ENCODE results near the gene HDAC9.
A peak's percentile ranks its signal among the peaks of the same experiment; 100 is the strongest.

HDAC9 gene

DNA sequence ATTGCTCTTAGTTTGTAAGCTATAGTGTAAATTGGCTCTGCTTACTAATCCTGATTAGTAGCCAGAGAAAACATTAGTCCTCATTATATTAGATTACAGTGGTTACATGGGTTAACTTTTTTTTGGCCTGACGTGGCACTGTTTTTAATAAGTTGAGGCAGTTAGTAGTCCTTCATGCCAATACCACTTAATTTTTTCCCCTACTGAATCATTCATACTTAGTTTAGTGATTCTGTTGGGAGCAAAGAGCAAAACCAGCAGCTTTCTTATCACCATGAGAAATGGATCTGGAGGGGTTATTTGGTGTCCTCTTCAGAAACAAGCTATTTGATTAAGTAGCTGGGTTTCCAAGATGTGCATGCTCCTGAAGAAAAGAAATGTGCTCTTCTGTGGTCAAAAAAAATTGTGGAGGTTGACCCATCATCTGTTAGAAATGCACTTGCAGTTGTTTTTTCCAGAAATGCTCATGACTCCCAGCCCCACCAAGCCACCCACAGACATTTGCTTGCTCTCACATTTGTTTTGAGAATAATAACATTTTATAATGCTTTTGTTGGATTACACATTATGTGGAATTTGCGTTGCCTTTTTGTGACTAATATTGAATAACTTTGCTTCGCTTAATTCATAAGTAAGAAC, 258.5 kb downstream of the HDAC9 start:
- no peak for DNase-seq

GRCh38 chr7:18754766-18755165, 259.2 kb downstream of the HDAC9 start:
- DNase-seq, result no peak

GRCh38 chr7:18755793-18756192, 260.2 kb downstream of the HDAC9 start:
- no peak for DNase-seq

DNA sequence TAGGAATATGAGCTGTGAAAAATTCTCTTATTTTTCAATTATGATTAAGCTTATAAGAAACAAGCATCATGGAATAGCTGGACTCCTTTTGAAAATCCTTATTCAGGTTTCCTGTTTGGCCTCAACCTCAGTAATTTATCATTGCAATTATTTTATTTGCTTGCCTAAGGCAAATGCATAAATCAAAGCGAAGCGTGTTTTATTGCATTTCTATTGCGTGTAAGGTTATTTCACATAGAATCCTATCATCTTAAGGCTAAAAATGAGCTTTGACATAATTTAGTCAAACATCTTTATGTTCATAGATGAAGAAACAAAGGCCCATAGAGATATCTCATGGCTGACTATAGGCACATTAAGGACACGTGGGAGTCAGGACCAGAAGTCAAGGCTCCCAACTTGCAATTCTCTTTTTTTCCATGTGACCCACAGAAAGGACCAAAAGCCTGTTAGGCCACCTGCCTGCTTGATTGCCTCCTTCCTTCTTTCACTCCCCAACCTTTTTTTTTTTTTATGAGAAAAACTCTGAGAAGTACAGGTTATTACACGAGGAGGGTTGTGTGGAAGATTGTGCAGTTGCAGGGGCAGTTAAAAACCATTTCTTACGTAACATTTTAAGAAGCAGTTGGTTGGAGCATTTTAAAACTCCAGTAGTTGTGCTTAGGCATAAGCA, 261.0 kb downstream of the HDAC9 start:
- DNase-seq, result no peak

GRCh38 chr7:18760046-18760445, 264.5 kb downstream of the HDAC9 start:
- DNase-seq, result no peak

DNA sequence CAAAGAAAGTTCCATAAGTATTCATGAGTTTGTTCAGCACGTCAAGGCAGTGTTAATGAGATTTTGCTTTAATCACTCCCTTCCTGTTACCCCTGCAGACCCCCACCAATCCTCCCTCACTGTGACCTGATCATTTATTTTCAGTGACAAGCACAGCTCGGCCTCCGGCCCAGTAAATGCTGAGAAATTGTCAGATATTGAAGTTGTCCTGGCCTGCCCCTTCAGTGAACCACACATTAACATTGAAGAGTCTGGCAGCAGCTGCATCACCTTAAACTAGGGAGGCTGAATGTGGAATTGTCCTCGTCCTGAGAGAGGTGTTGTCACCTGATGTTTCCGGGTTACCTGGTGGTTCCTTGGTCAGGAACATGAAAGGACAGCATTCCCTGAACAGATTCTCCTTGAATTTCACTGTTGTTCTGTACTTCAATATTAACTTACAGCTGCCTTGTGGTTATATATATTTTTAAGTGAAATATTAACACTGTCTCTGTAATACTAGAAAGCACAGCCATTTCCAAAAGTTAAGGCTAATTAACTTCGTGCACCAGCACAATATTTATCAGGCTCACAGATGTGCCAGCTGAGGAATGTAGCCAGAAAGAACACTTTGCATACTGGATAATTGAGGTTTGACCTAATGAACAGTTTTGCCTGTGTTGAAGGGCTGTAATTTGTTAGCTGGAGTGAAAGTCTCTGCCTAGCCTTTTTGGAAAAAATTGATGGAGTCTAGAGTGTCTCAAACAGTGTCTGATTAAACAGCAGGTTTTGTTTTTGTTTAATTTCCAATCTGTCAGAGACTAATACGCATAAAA, 265.3 kb downstream of the HDAC9 start:
- DNase-seq, result no peak

- no peak for DNase-seq
These were observed 266.6 kb downstream of the HDAC9 start for GRCh38 chr7:18762189-18762588.

DNA sequence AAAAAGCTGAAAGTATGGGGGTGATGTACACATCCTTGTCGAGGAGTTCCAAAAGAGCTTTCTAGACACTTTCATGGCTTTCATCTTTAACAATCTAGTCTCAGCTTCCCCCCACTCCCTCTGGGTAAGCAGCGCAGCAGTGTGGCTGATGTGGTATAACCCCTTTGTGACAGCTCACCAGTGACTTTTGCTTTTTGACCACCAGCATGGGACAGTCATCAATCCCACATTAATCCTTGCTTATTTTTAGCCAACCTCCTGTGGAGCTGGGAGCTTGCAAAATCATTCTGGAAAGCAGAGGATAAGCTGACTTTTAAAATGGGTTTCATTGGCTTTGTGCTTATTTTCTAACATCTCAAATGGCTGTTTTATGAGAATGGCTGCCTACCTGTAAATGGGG, 272.7 kb downstream of the HDAC9 start:
- DNase-seq, result no peak

DNA sequence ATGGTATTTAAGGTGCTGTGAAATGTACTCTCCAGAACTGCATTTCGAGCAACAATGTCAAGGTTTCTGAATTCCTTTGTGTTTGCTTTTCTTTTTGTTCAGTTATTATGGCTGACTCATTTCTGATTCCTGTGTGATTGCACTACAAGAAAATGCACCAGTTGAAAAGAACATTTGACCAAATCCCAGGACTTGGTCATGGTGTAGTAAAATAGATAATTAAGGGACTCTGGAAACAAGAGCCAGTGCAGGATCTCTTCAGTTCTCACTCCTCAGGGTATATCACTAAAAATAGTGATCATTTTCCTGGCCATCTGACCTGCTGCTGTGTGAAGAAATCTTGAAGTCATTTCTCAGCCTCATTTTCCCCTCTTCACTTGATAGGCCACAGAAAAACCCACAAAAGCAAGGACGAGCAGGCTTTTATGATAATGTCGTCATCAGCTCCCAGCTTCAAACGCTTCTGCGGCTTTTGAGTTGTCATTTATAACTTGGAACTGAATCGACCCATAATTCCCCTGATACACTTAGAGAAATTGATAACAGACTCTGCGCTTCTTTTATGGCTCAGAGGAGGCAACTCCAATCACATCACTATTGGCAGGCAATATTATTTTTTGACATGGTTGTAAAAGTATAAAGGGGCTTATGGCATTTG, 274.7 kb downstream of the HDAC9 start:
- no peak for DNase-seq

DNA sequence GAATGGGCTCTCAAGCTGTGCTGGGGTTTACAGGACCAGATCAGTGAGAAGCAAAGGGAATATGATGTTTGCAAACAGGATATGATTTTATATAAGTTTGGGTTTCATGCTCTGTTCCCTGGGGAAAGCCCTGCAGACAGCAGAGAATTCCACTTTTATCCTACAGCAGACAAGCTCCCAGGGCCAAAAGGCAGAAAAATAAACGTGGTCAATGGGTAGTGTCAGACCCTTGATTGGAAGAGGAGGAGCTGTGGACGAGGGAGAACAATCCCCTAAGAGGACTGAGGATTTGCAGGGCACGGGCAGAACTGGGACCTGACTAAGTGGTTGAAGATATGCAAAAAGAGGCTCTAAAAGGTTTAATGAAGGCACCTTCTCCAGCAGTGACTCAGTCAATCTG, 275.3 kb downstream of the HDAC9 start:
- DNase-seq, result no peak

DNA sequence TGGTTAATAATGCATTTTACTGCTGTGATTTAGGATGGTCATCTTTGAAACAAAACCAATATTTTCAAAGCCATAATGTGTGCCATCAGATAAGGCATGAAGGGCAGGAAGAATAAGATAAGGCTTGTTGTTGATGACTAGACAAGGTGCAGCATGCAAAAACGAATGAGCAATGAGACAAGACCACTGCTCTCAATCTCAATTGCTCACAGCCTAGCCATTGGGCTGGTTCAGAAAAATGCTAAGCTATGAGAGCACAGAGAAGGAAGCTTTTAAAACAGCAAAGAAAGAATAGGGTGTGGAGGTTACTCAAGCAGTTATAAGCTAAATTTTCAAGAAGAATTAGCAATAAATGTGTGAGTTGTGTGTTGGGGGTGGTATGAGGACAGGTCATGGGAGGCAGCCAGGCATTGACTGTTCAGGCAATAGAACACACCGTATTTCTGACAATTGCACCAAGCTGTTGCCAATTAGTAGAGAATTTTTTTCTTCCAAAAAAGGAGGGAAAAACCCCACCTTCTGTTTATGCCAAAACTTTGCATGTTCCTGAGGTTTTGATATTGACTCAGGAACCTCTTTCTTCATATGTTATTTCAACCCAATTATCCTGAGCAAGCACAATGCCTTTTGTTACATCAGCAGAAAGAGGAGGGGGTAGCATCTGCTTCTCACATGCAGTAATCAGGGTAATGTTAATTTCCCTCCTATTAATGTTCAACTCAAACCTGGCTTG, 276.5 kb downstream of the HDAC9 start:
- DNase-seq, result no peak

DNA sequence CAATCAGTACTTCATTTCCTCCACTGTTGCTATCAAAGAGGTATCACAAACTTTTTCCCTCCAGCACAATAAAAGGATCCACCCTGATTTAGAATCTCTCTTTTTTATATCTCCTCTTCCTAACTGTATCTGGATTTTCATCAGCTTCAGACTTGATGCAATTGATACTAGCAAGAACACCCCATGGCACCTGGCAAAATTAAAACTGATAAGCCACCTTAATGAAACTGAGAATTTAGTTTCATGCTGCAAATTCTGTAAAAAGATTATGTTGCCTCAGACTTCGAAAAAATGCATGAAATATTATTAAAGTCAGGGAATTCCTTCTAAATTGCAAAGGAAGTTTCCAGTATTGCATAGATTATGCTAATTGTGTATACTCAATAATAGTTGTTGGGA, 277.0 kb downstream of the HDAC9 start:
- no peak for DNase-seq

GRCh38 chr7:18777314-18777713, 281.8 kb downstream of the HDAC9 start:
- DNase-seq, result no peak

DNA sequence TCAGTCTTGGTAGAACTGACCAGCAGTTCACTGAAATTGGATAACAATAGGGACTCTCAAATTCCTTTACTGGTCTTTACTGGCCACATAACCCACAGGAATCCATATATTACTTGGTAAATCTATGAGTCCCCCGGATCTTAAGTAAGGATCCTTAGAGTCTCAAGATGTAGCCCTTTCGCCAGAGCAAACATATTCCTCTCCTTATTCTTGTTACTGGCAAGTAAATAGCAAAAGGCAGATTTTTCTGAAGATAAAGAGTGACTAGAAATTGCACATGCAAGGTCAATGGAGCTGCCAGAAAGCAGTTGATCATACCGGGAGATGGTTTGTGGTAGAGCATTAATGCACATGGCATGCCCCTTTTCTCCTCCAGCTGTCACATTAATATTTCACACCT, 283.0 kb downstream of the HDAC9 start:
- DNase-seq, result no peak

DNA sequence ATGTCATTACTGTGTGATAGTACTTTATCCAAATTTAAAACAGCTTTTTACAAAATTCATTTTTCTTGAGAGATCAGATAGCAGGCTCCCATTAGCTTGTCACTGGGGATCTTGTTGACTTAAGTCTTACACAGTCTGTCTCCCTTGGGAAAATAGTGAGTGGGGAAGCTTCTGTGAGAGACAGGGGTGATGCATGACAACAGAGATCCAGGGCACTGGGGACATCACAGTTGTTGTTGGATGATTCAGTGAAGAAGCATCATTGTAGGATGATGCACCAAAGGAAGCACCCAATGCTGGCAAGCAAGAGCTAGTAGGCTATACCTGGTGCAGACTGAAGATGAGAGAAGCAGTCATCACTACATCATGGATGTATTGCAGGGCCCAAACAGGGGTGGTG, 284.7 kb downstream of the HDAC9 start:
- DNase-seq, result no peak

- DNase-seq, result no peak
These were observed 285.4 kb downstream of the HDAC9 start for GRCh38 chr7:18780938-18781337.

- no peak for DNase-seq
These were observed 290.7 kb downstream of the HDAC9 start for GRCh38 chr7:18786196-18786727.

DNA sequence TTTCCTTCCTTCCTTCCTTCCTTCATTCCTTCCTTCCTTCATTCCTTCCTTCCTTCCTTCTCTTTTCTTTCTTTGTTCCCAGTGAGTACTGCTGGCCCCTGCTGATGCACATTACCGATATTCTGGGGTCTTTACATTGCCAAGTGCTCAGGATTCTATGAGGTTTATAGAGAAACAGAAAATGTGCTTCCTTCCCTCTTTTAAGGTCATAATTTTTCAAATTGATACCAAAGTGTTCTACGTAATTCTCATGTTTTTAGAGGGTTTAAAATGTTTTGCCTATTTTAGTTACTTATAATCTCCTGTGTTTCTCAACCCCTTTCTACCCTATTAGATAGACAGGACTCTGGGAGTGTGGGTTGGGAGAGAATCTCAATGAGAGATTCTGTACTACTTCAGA, 291.2 kb downstream of the HDAC9 start:
- DNase-seq, result no peak

DNA sequence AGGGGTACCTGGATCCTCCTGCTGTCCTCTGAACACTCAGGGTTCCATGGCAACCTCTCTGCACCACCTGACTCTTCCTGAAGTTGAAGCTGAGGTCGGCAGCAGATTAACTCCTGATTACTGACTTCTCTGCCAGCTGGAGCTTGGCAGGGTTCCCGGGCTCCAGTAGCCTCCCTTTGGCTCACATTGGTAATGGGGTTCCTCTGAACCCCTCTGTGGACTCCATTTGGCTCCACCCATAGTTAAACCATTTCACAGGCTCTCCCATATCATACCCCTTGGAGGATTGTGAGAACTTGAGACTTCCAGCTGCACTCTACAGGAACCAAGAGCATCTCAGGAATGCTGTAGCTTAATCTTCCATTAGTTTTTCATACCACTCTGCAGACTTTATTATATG, 292.5 kb downstream of the HDAC9 start:
- DNase-seq, result no peak

DNA sequence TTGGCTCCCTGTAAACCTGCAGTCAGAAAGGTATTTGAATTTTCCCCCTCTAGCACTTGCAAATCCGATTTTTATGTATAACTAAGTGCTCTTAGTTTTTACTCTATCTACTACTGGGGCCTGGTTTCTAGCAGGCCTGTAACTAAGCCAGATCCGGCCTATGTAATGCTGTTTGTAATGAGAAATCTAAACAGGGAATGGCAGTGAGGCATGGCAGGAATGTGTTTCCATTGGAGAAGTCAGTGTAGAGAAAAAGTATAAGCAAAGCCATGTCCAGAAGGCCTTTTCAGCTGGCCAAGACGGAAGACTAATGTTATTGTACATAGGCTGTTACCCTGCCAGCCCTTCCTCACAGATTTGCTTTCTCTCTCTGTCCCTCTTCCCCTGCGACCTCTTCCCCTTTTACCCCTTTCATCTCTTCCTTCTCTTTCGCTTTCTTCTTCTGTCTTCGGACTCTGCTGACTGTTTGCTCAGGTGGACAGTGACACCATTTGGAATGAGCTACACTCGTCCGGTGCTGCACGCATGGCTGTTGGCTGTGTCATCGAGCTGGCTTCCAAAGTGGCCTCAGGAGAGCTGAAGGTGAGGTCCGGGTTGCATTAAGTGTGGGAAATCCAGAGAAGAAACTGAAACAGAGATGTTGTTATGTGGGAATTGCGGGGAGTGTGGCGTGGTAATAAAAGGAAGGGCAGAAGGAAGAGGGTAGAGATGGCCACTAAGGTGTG, 297.5 kb downstream of the HDAC9 start:
- peak; percentile 32 for DNase-seq

DNA sequence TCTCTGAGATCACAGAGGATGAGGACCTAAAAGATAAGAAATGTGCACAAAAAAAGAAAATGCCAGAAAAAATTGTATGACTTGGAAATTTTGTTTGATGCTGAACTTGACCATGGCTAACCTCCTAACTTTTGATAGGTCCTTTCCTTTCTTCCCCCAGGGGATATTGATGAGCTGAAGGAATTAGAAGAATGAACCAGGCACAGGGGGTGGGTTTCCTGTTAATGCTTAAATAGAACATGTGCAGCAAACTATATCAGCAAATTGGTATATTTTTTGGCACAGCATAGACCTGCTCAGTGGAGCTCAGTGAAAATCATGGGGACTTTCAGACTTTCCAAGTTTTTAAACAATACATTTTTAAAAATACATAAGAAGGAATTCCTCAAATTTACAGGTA, 300.7 kb downstream of the HDAC9 start:
- no peak for DNase-seq

All from right hindlimb (tissue), 1 donor.